GM19452 (cell line): Measurements from ENCODE around the gene DICER1.
"Not testable (repeated sequence)": the region's sequence is repeated elsewhere in the genome, so short reads cannot be mapped to it uniquely, and the experiment has no call there.

Experiments
- ATAC-seq: cut with Tn5 transposase; IDR thresholded peaks from one replicate; pipeline ENCODE4 v1.9.1; 2021; ENCODE audit not compliant: unreplicated experiment

Gene DICER1, protein sequence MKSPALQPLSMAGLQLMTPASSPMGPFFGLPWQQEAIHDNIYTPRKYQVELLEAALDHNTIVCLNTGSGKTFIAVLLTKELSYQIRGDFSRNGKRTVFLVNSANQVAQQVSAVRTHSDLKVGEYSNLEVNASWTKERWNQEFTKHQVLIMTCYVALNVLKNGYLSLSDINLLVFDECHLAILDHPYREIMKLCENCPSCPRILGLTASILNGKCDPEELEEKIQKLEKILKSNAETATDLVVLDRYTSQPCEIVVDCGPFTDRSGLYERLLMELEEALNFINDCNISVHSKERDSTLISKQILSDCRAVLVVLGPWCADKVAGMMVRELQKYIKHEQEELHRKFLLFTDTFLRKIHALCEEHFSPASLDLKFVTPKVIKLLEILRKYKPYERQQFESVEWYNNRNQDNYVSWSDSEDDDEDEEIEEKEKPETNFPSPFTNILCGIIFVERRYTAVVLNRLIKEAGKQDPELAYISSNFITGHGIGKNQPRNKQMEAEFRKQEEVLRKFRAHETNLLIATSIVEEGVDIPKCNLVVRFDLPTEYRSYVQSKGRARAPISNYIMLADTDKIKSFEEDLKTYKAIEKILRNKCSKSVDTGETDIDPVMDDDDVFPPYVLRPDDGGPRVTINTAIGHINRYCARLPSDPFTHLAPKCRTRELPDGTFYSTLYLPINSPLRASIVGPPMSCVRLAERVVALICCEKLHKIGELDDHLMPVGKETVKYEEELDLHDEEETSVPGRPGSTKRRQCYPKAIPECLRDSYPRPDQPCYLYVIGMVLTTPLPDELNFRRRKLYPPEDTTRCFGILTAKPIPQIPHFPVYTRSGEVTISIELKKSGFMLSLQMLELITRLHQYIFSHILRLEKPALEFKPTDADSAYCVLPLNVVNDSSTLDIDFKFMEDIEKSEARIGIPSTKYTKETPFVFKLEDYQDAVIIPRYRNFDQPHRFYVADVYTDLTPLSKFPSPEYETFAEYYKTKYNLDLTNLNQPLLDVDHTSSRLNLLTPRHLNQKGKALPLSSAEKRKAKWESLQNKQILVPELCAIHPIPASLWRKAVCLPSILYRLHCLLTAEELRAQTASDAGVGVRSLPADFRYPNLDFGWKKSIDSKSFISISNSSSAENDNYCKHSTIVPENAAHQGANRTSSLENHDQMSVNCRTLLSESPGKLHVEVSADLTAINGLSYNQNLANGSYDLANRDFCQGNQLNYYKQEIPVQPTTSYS (N-terminal part only)

DNA sequence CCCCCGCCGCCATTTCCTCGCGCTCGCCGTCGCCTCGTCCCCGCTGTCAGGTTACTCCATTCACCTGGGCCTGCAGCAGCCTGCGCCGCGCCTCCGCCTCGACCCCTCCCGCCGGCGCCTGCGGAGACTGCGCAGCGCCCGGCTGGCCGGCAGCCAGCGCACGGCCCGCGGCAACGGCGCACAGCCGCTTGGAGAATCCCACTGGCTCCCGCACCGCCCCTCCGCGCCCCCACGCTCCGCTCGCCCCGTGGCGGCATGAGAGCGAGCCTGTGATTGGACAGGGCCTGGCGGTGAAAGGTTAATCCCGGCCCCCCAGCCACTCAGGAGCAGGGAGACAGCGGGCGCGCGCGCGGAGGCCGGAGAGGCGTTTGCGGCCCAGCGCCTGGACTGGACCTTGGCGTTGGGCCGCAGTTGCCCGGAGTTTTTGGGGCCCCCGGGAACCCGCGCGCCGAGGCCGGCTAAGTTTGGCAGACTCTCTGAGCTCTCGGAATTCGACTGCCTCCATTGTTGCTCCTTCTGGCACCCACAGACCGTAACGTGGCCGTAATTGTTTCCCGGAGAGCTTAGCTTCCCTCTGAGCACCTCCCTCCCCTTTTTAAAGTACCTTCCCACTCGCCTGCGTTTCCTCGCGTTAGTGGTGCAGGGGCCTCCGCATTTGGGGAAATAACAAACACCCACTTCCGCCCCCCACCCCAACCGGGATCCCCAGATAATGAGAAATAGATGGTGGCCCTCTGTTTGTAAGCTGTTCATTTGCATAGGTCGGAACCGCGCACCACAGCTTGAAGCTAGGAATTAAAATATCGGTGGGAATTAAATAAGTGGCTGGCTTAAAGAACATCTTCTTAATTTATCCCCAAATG, at the start of gene DICER1:
DICER1 (minus strand) TSS at position 203 of the 863 bp plus-strand sequence. CDS start 24,071 bp downstream, outside the sequence.
- ATAC-seq, result peak; percentile 68

- ATAC-seq, result no peak
Measured at GRCh38 chr14:95206534-95206933, 49.2 kb upstream of the DICER1 start.

DNA sequence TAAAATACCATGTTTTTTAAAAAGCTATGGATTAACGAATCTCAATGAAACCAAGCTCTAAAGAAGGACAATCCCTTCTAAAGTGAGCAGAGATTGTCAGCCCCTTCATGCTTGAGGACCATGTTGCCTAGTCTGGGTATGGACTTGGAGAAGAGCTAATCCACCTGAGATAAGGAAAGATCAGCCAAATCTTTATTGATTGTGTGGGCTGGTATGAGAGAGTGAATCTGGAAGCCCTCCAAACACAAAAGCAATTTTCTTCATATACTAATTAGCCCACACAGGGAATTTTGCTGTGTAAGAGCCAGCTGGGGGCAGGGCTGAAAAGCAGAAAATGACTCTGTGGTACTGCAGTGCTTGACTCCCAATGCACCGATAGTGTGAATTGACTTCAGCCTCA, 47.4 kb upstream of the DICER1 start:
- no peak for ATAC-seq

DNA sequence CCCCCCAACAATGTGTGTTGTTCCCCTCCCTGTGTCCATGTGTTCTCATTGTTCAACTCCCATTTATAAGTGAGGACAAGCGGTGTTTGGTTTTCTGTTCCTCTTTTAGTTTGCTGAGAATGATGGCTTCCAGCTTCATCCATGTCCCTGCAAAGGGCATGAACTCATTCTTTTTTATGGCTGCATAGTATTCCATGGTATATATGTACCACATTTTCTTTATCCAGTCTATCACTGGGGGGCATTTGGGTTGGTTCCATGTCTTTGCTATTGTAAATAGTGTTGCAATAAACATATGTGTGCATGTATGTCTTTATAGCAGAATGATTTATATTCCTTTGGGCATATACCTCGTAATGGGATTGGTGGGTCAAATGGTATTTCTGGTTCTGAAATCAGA, 44.4 kb upstream of the DICER1 start:
- not testable (repeated sequence) for ATAC-seq

DNA sequence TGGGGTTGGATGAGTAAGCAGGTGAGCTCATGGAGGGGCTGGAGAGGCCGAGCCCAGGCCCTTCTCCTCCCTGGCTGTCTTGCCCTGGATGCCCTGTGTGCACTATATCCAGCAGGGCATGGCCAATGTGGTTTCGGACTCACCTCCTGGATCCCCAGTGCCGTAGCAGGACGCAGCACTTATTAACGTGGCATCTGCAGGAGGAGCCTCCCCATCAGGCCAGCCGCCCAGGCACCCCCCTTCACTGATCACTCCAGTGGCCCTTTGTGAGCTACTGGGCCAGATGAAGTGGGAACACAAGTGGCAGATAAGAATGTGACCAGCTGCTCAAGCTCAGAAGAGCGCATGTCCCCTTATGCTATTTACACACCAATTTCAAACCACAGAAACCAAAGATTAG, 43.1 kb upstream of the DICER1 start:
- ATAC-seq, result no peak

GRCh38 chr14:95199298-95199983, 42.1 kb upstream of the DICER1 start:
- ATAC-seq, result no peak

- ATAC-seq, result no peak
Measured at GRCh38 chr14:95198320-95198719, 41.0 kb upstream of the DICER1 start.

- no peak for ATAC-seq
Measured at GRCh38 chr14:95197551-95197950, 40.2 kb upstream of the DICER1 start.

GRCh38 chr14:95196826-95197545, 39.7 kb upstream of the DICER1 start:
- no peak for ATAC-seq

- ATAC-seq, result no peak
Measured at GRCh38 chr14:95196268-95196667, 38.9 kb upstream of the DICER1 start.

- ATAC-seq, result no peak
Measured at GRCh38 chr14:95195031-95195430, 37.7 kb upstream of the DICER1 start.

- ATAC-seq, result no peak
Measured at GRCh38 chr14:95193081-95193480, 35.8 kb upstream of the DICER1 start.

DNA sequence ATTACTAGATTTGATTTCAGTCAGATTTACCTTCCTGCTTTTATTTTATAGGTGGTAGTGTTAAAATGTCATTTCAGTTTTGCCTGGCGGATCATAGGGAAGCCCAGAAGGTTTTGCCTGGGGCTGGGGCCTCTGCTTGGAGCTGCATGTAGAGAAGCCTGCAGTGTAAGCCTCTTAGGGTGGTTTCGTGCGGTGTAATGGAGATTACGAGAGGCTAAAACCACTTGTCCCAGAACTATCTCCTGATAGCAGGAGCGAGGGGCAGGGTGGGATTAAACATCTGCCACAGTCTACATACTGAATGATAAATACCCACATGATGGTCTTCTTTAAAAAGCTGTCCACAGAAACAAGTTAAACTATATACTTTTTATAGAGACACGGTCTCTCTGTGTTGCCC, 35.0 kb upstream of the DICER1 start:
- no peak for ATAC-seq

- no peak for ATAC-seq
Measured at GRCh38 chr14:95191445-95192199, 34.3 kb upstream of the DICER1 start.

GRCh38 chr14:95190857-95191256, 33.5 kb upstream of the DICER1 start:
- no peak for ATAC-seq

DNA sequence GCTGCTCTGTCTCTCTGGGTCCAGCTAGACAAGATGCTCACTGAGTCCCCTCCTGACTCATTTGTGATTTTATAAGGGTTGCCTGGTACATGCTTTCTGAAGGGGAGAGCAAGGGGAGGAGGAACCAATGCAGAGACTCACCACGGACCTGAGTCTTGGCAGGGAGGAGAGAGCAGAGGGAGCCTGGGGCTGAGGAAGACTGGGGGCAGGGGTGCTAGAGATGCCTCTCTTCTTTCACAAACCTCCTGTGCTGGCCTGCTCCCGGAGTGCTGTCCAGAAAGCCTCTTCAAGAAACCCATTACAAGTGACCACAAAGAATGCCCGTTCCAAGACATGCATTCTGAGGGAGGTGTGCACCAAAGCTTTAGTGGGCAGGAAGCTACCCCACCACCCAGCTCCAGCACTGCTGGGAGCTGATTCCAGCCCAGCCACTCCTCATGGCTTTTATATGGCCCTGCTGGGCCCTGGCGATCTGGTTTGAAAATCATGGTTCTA, 33.1 kb upstream of the DICER1 start:
- ATAC-seq, result no peak

- no peak for ATAC-seq
Measured at GRCh38 chr14:95189367-95190132, 32.2 kb upstream of the DICER1 start.
